HS-27A (cell line): ENCODE results near the gene GRM4.
"Not testable (repeated sequence)": the region's sequence is repeated elsewhere in the genome, so short reads cannot be mapped to it uniquely, and the experiment has no call there.

Experiments used
- DNase-seq: peaks from one replicate; pipeline ENCODE4 v3.0.0-alpha.2; 2012; ENCODE audit warnings: low read depth, missing footprints

The GRM4 gene

DNA sequence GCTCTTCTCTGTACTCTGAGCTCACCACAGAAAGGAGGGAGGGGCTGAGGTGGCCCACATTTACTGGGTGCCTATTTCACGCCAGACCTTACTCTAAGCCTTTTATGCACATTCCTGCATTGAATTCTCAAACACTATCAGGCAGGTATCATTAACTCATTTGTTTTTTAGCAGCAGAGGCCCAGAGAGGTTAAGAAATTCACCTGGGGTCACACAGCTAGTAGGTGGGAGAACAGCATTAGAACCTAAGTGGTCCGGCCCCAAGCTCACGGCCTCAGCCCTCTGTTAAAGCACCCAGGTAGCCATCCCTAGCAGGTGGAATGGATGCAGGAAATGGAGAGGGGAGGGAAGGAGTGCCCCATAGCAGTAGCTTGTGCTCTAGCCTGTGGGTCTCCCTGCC, 84.5 kb downstream of the GRM4 start:
- DNase-seq: no peak

DNA sequence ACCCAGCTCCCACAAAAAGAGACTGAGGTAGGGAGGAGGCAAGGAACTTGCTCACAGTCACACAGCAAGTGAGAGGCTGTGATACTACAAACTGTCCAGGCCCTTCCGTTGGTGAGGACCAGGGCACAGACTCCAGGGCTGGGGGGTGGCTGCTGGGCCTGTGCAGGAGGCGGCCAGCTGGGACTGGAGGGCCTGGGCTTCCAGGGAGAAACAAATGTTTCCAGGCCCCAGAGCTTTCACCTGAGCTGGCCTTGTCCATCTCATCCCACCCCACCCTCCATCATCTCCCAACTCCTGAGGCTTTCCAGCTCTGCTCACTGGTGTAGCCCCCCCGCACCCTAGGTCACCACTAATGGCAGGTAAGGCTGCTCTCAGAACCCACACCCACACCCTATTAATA, 86.0 kb downstream of the GRM4 start:
- no peak for DNase-seq

DNA sequence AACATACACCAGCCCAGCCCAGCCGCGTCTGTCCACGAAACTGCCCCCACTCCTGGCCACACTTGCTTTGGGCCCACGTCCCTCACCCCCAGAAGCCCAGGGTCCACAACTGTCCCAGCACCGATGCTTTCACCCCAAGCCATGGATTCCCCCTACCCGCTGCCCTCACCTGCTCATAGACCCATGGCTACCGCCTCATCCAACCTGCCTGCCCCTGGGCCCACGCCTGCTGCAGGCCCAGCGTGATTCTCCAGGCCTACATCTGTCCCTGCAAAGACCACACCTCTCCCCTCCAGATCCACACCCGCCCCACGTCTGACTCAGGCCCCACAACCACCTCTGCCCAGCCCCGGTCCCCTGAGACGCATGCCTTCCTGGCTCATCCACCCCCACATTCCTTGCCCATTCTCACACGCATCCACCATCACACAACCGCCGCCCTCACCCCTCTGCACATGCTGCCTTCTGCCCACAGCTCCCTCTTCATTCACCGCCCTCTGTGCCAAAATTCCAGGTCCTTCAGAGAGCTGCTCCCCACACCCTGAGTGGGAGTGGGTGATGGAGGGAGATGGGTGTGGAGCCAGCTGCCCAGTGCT, 86.7 kb downstream of the GRM4 start:
- peak; percentile 36 for DNase-seq

DNA sequence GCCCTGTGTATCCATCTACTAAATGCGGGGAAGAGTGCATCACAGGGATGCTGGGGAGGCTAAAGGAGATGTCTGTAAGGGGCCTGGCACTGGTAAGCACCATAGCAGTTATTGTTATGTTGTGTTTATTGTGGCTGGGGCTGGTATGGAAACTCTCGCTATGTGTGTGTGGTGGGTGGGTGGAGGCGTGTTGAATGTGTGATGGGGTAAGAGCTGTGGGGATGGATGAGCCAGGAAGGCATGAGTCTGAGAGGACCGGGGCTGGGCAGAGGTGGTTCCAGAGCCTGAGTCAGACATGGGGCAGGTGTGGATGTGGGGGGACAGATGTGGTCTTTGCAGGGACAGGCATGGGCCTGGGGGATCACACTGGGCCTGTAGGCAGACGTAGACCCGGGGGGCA, 88.1 kb downstream of the GRM4 start:
- DNase-seq: no peak

DNA sequence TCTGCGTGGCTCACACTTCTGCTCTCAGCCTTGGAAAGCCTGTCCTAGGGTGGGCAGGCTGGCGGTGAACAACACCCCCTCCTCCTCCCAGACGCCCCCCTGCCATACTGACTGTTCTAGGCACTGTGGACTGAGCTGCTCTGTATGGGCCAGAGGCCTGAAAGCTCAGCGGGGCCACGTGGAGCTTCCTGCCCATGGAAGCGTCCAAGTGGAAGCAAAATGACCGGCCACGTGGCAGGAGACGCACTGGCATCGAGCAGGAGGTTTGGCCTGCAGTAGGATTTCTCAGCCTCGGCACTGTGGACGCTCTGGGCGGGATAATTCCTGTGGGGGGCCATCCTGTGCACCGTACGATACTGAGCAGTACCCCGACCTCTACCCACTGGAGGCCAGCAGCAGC, 88.7 kb downstream of the GRM4 start:
- DNase-seq: no peak

DNA sequence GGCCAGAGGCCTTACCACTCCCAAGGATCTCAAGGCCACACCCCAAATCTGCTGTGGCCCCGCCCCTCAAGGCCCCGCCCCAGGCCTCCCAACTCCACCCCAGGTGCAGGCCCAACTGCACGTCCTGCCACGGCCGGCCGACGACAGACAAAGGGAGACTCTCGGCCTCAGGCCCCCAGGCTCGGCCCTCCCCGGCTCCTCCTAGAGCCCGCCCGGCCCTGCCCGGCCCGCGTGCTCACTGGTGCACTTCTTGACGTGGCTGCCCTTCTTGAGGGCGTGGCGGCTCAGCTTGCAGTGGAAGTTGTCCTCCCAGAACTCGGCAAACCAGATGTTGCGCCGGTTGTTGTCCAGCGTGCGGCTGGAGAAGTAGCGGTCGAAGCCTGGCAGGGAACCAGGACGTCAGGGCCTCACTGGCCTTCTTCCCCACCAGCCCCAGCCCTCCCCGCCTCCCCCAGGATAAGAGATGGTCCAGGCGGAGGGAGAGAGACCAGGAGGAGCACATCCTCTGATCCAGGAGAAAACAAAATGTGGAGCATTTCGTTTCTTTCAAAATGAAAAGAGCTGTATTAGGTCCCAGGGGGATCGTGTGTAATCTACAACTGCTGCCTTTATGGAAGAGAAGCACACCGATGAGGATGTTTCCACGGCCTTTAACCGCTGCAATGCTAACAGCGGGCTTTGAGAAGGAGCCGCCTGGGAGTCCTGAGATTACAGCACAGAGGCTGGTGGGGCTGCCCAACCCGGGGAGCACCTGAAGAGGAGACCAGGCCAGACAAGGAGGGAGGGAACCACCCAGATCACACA, 89.4 kb downstream of the GRM4 start:
- no peak for DNase-seq

DNA sequence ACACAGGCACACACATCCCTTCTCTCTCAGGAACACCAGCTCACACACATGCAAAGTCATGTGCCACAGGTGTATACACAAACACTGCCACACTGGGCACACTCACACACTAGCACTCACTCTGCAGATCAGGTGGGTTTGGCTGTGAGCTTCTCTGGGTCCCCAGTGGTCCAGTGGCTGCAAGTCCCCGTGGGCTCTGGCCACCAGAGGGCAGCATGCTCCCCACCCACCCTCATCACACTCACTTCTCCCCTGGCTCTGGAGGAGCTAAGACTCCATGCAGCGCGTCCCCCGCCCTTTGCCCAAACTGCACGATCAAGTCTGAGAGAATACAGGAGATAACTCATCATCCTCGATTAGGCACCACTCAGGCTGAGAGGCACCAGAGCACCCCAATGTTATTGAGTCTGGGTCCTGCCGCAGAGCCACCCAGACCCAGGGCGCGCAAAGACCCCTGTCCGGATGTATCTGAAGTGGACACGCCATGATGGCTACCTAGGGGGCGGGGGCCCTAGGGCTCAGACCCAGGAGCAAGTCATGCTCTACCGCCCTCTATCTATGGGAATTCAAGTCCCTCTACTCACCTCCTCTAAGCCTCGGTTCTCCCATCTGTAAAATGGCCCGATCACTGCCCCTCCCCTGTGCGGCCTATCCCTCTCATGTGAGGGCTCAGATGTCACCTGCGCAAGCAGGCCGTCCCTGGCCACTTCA, 90.5 kb downstream of the GRM4 start:
- DNase-seq: peak; percentile 26

DNA sequence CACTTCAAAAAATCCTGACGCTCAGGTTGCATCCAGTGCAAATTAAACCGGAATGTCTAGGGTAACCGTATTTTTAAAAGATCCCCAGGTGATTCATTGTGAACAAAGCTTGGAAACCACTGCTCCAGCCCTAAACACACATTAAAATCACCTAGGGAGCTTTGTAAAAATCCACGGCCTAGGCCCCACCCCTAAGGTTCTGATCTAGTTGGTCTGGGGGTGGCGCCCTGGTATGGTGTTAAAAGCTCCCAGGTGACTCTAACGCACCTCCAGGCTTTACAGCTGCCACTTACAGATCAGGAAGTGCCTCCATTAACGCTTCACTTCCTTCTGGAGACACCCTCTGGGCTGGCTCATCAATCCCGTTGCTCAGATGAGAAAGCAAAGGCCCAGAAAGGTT, 92.2 kb downstream of the GRM4 start:
- no peak for DNase-seq

DNA sequence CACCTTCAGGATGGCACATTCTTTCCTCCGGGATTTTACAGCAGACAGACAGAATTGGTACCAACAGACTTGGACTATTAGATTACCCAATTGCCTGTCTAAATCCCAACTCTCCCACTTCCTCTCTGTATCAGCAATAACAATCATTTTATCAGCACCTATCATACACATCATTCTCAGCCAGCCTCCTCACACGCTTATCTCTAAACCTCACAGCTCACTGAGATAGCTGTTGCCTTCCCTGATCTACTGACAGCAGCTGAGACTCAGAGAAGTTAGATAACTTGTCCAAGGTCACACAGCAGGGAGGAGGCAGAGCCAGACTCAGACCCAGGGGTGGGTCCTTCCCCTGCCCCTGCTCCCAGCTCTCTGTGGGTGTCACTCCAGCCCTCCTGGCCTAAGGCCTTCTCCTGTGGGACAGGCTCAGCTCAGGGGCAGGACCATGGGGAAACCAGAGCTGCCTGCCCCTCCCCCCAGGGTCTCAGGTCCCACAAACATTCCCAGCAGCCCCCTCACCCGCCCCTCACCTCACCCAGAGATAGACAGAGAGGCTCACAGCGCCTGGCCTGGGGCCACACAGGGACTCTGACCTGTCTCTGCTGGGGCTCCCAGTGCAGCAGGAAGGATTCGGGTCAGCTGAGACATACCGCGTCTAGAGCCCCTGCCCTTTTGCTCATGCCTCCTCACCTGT, 92.8 kb downstream of the GRM4 start:
- no peak for DNase-seq

DNA sequence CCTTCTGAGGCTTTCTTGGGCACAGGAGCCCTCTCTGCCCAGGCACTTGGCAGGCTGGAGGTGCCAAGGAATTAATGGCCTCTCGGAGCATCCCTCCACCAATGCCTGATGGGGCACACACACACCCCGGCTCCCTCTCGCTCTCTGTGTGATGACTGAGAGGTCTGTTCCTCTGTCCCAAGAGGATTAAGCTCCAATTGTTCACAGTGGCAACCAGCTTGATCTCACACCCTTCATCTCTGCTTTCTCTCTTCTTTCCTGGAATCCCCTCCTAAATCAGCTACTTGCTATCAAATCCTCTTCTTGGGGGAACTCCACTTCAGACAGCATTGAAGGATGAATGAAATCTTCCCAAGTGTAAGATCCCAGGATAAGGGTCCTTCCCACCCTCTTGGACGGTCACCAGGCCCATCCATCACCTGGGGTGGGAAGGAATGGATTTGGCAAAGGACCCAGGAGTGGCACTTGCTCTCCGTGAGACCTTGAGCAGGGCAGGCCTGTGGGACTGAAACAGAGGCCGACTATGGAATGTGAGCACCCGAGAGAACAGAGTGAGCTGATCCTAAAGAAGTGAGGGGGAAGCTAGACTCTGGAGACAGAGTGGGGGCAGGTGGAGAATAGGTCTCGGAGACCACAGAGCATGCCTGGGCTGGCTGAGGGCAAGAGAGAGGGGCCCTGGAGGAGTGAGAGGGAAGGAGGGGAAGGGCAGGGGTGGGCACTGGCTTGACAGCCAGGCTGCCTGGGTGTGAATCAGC, 93.6 kb downstream of the GRM4 start:
- DNase-seq: no peak

DNA sequence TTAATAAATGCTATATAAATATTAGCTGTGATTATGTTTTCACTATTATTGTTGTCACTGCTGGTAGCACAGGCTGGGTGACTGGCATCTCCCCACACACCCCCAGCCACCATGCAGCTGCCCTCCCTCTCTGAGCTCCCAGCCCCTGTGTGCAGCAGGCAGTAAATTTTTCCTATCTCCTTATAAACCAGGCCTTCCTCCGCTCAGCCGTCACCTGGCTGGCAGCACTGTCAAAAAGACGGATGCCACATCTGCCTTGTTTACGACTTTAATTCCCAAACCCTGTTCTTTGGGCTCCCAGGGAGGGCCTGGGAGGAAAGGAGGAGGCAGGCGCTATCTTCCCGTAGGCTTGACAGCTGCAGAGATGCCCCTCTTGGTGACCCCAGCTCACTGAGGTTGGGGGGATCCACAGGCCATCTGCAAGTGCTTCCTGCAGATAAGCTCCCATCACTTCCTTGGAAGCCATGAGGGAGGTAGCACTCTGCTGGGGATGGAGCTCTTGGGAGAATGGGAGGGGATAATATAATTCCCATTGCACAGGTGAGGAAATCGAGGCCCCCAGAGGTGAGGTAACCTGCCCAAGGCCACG, 94.5 kb downstream of the GRM4 start:
- DNase-seq: no peak

DNA sequence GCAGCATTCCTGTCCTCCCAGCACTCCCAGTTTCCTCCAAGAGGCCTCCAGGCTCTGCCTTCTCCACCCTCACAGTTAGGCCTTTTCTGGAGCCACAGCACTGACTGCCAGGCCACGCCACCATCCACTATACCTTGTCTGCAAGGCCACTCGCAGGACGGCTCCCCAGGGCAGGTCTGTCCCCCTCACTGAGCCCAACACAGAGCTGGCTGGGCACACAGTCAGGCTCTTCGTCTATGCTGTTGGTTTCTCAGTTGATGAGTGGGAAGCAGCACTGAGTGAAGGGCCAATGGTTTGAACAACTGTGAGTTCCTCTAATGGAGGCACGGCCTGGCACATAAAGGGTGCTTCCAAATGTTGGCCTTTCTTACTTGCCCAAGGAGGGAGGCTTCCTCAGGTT, 95.2 kb downstream of the GRM4 start:
- DNase-seq: no peak

DNA sequence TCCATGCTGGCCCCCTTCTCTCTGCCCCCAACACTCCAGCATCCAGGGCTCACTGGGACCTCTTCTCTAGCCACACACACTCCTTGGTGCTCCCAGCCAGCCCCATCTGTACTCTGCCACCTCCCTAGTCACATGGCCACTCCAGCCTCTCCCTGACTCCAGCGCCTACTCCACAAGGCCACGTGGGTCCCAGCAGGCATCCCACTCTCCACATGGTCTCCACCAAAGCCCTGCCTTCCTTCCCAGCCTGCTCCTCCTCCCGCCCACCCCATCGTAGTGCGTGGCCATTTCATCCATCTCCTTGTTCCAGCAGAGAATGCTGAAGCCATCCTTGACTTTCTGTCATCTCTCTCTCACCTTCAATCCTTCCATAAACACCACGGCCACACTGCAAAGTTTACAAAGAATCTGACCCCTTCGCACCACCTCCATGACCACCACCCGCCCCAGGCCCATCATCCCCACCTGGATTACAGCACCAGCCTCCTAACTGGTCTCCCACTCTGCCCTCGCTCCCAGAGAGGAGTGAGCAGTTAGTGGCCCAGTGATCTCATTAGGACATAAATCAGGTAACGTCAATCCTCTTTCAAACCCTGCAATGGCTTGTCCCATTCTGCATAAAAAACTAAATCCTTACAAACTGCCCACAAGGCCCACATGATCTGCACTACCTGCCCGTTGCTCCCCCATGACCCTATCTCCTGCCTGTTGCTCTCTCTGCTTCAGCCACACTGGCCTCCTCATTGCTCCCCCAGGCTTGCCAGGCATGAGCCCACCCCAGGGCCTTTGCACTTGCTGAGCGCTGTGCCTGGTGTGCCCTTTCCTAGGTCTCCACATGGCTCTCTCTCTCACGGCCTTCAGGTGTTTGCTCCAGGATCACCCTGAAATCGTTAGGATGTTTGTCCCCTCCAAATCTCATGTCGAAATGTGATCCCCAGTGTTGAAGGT, 96.2 kb downstream of the GRM4 start:
- no peak for DNase-seq

DNA sequence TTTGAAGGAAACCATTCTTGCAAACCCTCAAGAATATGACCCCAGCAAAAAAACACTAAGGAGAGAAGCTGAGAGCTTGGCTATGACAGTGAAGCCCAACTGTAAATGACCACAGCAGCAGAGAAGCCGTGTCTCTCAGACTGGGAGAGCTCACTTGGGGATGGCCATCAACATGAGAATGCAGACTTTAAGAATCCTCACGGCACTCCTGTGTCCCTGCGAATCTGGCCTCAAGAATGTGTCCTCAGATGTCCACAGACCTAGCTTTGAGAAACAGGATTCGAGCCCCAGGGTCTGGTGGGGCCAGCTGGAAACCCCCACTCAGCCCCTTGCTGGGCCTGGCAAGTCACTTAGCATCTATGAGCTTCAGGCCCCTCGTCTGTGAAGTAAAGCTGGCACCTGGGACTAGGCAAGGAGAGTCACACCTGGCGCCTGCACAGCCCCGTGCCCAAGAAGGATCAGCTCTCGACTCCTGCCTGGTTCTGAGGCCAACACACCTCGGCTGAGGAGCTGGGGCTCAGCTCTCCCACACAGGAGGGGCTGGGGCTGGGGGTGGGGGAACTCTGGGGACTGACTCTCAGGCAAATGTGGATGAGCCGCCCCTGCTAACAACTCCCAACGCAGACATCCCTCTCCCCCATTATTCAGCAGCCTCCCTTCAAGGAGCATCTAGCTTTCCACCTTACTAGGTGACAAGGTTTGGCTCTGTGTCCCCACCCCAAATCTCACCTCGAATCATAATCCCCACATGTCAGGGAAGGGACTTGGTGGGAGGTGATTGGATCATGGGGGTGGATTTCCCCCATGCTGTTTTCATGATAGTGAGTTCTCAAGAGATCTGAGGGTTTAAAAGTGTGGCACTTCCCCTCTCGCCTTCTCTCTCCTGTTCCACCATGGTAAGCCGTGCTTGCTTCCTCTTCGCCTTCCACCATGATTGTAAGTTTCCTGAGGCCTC, 97.7 kb downstream of the GRM4 start:
- DNase-seq: no peak

DNA sequence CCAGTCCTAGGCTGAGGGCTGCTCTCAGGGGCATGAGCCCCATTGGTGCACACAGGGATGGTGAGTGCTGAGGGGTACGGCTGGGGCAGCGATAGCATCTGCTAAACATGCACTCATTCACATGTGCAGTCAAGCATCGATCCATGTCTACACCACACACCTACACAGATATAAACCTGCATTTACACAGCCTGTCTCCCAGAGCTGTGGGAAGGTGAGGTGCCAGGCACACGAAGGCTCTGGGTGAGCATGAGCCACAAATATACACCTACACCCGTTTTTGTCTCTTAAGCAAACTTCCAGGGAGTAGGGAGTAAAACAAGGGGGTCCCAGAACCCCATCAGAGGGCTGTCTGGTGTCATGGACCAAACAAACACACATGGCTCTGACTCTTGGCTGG, 99.3 kb downstream of the GRM4 start:
- DNase-seq: no peak

DNA sequence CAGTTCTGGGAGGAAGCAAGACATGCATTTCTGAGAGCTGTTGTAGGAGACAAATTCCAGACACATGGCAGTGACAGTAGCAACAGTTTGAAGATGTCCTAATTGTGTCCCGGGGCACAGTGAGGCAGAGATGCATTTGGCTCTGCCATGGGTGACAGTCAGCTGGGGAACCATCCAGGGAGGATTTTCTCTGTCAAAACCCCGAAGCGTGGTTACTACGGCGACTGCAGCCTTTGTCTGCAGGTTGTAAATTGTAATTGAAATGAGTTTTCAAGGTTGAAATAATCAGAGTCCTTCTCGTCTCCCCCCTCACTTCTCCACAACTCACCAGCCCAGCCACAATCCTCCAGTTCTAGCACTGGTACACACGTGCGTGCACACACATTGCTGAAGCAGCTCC, 100.1 kb downstream of the GRM4 start:
- no peak for DNase-seq

DNA sequence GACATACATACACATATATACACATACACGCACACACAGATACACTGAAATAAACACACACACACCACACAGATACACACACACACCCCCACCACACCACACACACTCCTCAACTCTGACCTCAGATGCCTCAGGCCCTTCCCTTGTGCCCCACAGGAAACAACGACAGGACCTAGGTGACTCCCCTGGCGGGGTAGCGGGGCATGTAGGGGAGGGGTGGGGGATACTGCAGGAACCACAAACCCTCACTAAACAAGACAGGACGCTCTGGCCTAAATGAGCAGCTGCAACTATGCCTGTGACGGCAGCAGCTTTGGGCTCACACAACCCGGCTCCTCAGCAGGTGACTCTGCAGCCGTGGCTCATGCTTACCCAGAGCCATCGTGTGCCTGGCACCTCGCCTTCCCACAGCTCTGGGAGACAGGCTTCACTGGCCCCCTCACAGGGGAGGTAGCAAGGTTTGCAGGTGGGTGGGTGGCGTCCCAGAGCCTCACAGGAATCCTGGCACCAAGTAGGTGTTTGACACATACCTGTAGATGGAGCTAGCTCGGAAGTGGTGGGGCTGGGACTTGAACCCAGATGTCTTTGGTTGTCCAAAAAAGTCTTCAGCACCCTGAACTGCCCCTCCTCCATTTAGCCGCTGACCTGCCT, 100.8 kb downstream of the GRM4 start:
- DNase-seq: no peak

DNA sequence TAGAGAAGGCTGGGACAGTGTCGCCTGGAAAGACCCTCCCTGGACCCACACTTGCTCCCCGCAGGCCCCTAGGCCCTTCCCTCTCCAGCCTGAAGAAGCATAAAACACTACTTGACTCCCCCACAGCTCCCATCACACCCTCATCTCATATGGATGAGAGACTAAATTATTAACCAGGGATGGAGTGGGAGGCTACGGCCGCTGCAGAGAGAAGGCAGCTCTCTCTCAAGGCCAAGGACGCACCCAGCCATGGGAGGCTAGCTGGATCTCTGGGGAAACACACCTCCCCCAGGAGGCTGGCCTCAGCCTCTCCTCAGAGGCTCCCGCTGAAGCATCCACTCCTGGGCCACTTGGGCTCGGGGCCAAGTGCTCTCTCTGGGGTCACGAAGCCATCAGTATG, 102.5 kb downstream of the GRM4 start:
- DNase-seq: no peak

DNA sequence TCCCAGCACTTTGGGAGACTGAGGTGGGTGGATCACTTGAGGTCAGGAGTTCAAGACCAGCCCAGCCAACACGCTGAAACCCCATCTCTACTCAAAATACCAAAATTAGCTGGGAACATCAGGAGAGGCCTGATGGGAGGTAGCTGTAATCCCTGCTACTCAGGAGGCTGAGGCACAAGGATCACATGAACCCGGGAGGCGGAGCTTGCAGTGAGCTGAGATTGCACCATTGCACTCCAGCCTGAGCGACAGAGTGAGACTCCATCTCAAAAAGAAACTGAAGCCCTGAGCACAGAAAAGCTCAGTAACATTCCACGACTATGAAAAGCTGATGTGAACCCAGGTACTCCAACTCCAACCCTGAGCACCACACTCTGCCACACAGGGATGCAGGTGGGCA, 103.9 kb downstream of the GRM4 start:
- not testable (repeated sequence) for DNase-seq
